Jurkat, Clone E6-1 (cell line): ENCODE data around the gene TRDN.

Experiments used
- DNase-seq: peaks from one replicate; pipeline ENCODE4 v3.0.0-alpha.2; 2011; ENCODE audit warnings: low read depth, low spot score
- H3K4me3 ChIP-seq: 2 replicates; pipeline ENCODE4 v1.5.1; 2011; ENCODE audit warnings: mild to moderate bottlenecking, low read length, control low read depth, moderate library complexity

Gene TRDN

GRCh38 chr6:123224077-123224476 lies 412.7 kb downstream of the TRDN start:
- DNase-seq = no peak

GRCh38 chr6:123223461-123223860 lies 413.3 kb downstream of the TRDN start:
- no peak overlapping the region for H3K4me3 ChIP-seq

More at GRCh38 chr6:123224077-123224476, 412.7 kb downstream of the TRDN start:
- no peak overlapping the region for H3K4me3 ChIP-seq

GRCh38 chr6:123215211-123215610 lies 421.5 kb downstream of the TRDN start:
- DNase-seq = no peak
- no peak overlapping the region for H3K4me3 ChIP-seq

More at GRCh38 chr6:123223461-123223860, 413.3 kb downstream of the TRDN start:
- DNase-seq = no peak

- no peak overlapping the region for H3K4me3 ChIP-seq
- DNase-seq = no peak
These were observed 422.3 kb downstream of the TRDN start for GRCh38 chr6:123214433-123214832.

- DNase-seq = no peak
These were observed 422.8 kb downstream of the TRDN start for GRCh38 chr6:123213921-123214320.

DNA sequence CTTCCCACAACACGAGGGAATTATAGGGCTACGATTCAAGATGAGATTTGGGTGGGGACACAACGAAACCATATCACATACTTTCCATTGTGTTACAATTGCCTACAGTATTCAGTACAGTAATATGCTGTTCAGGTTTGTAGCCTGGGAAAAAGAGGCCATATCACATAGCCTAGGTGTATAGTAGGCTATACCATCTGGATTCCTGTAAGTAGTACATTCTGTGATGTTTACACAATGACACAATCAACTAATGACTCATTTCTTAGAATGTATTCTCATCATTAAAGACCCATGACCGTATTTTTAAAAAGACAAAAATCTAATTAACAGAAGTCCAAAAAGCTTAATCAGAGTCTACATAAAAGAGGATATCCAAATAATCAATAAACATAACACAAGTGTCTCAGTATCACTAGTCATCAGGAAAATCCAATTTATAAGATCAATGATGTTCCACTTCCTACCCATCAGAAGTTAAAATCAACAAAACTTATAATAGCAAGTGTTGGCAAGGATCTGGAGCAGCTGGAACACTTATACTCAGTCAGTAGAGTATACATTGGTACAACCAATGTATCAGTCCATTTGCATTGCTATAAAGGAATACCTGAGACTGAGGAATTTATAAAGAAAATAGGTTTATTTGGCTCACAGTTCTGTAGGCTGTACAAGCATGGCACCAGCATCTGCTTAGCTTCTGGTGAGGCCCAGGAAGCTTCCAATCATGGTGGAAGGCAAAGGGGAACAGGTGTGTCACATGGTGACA lies 424.8 kb downstream of the TRDN start:
- DNase-seq = no peak

More at GRCh38 chr6:123213921-123214320, 422.8 kb downstream of the TRDN start:
- no peak overlapping the region for H3K4me3 ChIP-seq

GRCh38 chr6:123210645-123211044 lies 426.1 kb downstream of the TRDN start:
- no peak for DNase-seq
- H3K4me3 ChIP-seq = no peak overlapping the region

More for the DNA sequence above, 424.8 kb downstream of the TRDN start:
- H3K4me3 ChIP-seq = no peak overlapping the region

DNA sequence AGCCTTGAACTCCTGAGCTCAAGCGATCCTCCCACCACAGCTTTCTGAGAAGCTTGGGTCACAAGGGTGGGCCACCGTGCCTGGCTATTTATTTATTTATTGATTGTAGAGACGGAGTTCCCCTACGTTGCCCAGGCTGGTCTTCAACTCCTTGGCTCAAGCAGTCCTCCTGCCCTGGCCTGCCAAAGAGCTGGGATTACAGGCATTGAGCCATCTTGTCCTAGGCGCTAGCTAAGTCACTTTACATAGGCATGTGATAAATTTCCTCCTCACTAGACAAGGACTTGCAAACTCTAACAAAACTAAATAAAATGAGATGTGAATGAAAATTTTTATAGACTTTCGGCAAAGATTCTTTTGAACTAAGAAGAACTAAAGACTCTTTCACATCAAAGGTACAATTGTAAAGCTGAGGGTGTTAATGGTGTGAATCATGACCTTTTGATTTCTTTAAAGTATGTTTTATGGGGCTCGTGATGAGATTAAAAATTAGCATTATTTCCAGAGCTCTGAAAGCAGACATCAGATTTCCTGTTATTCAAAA lies 428.7 kb downstream of the TRDN start:
- no peak overlapping the region for H3K4me3 ChIP-seq
- DNase-seq = no peak

- DNase-seq = no peak
These were observed 432.8 kb downstream of the TRDN start for GRCh38 chr6:123203928-123204327.

DNA sequence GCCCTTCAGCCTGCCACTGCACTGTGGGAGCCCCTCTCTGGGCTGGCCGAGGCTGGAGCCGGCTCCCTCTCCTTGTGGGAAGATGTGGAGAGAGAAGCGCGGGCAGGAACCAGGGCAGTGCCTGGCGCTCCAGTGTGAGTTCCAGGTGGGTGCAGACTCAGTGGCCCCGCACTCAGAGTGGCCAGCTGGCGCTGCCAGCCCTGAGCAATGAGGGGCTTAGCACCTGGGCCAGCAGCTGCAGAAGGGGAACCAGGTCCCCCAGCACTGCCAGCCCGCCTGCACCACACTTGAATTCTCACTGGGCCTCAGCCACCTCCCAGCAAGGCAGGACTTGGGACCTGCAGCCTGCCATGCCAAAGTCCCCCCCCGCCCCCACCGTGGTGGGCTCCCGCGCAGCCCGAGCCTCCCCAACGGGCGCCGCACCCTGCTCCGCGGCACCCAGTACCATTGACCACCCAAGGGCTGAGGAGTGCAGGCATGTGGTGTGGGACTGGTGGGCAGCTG lies 434.8 kb downstream of the TRDN start:
- DNase-seq = no peak
- H3K4me3 ChIP-seq = no peak overlapping the region

More at GRCh38 chr6:123203928-123204327, 432.8 kb downstream of the TRDN start:
- H3K4me3 ChIP-seq = no peak overlapping the region

DNA sequence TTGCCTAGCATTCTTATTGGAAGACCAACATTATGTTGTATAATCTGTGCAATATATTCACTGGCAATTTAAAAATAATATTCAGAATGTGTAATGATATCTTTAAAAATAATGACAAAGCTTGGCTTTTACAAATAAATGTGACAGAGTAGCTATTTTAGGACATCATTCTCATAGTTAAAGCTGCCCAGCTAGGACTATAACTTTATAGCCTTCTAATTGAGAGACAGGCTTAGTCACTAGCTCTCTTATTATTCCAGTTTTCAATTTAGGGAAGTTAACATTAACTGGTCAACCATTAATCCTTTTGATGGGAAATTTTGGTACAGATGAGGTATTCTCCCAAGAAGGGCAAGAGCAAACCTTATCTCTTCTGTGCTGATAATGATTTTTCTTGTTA lies 443.5 kb downstream of the TRDN start:
- no peak for DNase-seq
- H3K4me3 ChIP-seq = no peak overlapping the region

DNA sequence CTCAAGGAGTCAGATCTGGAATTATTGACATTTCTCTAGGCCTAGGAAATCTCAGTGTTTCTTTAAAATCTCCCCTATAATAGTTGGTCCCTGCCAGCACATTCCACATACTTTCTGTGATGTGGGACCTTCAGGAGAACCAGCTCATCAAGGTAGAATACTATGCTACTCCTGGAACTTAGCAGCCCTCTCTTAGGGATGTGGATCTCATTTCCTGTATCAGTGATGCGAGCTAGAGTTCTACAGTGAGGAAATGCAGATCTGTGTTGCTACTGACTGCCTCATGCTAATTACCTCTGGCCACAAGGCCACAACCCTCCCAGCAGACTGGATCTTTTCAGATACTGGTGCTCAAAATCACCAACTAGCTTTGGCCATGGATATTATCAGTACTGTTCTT lies 446.9 kb downstream of the TRDN start:
- DNase-seq = no peak
- no peak overlapping the region for H3K4me3 ChIP-seq

- H3K4me3 ChIP-seq = no peak overlapping the region
- no peak for DNase-seq
These were observed 453.8 kb downstream of the TRDN start for GRCh38 chr6:123182998-123183397.

- DNase-seq = no peak
- no peak overlapping the region for H3K4me3 ChIP-seq
These were observed 460.0 kb downstream of the TRDN start for GRCh38 chr6:123176706-123177105.

DNA sequence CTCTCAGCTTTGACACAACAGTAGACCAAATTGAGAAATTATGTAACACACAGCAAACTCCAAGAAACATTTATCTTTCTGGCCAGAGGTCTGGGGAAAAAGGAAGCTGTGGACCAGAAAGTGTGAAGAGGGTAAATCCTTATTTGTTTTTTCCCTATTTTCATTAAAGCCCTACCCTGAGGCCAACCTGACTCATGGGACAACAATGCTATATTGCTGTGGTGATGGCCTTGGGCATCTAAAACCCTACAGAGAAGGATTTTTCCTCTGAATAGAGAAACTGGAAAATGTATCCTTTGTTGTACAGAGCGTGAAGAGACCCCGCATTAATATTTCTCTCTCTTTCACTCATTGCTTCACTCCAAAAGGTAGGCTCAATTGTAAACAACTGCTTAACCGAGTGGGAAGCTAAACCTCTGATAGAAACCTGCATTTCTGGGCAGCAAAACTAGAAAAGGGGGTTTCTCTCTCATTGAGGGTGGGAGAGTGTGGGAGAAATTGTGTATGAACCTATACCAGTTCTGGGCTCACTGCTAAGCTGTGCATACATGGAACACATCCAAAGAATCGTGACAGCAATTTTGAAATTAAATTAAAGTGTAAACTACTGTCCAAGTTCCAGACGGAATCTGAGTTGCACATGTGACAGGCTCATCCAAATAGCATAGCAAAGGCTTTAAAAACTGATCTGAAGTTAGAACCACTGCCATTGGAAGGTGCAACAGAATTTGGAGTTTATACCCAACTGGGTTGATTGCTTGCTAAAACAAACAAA lies 465.2 kb downstream of the TRDN start:
- H3K4me3 ChIP-seq = no peak overlapping the region
- no peak for DNase-seq

DNA sequence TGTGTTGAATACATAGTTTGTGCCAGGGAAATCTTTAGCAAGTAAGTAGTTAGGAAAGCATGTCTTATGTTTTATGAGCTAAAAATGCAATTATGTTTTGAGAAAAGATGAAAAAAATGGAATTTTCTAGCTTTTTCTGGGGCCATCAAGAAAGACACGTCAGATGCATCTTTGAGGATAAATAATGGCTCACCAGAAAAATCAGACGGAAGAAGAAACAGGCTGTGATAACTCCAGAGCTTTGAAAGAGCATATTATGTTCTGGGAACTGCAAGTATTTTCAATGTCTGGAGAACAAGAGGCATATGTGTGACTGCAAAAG lies 467.0 kb downstream of the TRDN start:
- no peak for DNase-seq

GRCh38 chr6:123168892-123169773 lies 467.6 kb downstream of the TRDN start:
- no peak for DNase-seq

More for the DNA sequence above, 467.0 kb downstream of the TRDN start:
- H3K4me3 ChIP-seq = no peak overlapping the region

DNA sequence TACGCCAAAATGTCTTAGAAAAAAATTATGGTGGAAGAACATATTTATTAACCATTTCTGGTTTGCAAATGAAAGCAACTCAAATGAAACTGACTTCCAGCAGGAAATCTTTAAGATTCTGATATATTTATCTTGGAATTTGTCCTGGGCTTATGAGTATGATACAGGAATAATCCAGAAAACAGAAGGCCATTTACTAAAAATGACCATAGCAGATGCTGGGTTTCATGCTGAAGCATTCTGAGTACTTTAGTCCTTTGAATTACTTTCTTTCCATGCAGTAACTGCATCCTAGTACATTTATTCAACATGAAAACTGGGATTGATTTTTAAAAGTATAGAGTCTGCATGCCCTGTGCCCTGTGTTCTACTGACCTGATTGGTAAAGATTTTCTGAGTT lies 468.3 kb downstream of the TRDN start:
- DNase-seq = no peak
- no peak overlapping the region for H3K4me3 ChIP-seq

More at GRCh38 chr6:123168892-123169773, 467.6 kb downstream of the TRDN start:
- no peak overlapping the region for H3K4me3 ChIP-seq
